ENCODE data around the gene ZBTB7B.
"Not testable (repeated sequence)": the region's sequence is repeated elsewhere in the genome, so short reads cannot be mapped to it uniquely, and the experiment has no call there.

DNA sequence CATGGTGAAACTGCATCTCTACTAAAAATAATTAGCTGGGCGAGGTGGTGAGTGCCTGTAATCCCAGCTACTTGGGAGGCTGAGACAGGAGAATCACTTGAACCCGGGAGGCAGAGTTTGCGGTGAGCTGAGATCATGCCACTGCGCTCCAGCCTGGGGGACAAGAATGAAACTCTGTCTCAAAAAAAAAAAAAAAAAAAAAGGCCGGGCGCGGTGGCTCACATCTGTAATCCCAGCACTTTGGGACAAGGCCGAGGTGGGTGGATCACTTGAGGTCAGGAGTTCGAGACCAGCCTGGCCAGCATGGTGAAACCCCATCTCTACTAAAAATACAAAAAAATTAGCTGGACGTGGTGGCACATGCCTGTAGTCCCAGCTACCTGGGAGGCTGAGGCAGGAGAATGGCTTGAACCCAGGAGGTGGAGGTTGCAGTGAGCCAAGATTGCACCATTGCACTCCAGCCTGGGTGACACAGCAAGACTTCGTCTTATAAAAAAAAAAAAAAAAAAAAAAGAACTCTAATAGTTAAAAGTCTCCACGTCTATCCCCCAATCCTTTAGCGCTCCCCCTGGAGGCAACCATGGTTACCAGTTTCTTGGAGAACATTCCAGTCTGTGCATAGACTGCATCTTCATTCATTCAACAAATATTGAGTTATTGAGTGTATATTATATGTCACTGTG, 7.2 kb upstream of the ZBTB7B start:
- TF ChIP-seq, protein P1, sequence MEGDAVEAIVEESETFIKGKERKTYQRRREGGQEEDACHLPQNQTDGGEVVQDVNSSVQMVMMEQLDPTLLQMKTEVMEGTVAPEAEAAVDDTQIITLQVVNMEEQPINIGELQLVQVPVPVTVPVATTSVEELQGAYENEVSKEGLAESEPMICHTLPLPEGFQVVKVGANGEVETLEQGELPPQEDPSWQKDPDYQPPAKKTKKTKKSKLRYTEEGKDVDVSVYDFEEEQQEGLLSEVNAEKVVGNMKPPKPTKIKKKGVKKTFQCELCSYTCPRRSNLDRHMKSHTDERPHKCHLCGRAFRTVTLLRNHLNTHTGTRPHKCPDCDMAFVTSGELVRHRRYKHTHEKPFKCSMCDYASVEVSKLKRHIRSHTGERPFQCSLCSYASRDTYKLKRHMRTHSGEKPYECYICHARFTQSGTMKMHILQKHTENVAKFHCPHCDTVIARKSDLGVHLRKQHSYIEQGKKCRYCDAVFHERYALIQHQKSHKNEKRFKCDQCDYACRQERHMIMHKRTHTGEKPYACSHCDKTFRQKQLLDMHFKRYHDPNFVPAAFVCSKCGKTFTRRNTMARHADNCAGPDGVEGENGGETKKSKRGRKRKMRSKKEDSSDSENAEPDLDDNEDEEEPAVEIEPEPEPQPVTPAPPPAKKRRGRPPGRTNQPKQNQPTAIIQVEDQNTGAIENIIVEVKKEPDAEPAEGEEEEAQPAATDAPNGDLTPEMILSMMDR (IDR thresholded peaks at IDR 0.05): peak; percentile 11 to 41 (median 31)
- not testable (repeated sequence) for TF ChIP-seq POLR2A (IDR thresholded peaks at IDR 0.05)

All from tibial nerve (tissue), 3 donors.